LNCAP (cell line): Measurements from ENCODE around the gene DRAP1.

Experiments used
- TF ChIP-seq, protein P1 (sequence below): fragments of 450-650 bp; IDR thresholded peaks from 2 replicates; pipeline ENCODE4 v1.5.1; 2017; ENCODE audit warnings: mild to moderate bottlenecking

The DRAP1 gene

DNA sequence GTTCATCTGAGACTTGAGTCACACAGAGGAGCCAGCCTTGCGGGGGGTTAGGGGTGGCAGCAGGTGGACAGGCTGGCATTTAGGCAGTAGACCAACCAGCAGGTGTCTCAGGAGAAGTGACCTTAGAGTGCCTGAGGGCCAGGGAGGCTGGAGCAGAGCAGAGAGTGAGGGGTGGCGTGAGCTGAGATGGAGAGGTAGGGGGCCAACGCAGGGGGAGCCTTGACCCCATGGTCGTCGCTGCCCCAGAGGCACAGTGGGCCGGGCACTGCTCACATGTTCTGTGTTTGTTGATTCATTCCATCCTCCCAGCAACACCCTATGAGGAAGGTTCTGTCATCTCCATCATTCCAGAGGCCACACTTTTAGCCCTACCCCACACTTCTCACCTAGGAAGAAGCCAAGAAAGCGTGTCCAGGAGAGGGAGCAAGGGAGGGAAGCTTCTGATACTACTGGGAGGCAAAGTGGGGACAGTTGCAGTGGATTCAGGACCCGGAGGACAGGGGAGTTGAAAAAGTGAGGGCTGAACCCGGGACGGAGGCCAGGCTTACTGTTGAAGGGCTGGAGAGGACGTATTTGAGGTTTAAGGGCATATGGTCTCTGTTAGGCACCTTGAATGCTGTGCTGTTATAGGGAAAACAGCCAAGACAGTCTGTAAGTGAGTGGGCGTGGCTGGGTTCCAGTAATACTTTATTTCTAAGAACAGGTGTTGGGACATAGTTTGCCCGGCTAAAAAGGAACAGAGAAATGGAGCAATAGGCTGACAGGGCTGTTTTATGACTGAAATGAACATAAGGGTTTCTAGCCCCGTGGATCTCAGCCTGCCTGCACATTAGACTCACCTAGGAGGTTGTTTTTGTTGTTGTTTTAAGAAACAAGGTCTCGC is 49.6 kb downstream of the DRAP1 start:
- TF ChIP-seq, protein P1, sequence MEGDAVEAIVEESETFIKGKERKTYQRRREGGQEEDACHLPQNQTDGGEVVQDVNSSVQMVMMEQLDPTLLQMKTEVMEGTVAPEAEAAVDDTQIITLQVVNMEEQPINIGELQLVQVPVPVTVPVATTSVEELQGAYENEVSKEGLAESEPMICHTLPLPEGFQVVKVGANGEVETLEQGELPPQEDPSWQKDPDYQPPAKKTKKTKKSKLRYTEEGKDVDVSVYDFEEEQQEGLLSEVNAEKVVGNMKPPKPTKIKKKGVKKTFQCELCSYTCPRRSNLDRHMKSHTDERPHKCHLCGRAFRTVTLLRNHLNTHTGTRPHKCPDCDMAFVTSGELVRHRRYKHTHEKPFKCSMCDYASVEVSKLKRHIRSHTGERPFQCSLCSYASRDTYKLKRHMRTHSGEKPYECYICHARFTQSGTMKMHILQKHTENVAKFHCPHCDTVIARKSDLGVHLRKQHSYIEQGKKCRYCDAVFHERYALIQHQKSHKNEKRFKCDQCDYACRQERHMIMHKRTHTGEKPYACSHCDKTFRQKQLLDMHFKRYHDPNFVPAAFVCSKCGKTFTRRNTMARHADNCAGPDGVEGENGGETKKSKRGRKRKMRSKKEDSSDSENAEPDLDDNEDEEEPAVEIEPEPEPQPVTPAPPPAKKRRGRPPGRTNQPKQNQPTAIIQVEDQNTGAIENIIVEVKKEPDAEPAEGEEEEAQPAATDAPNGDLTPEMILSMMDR = no peak
